ENCODE results near the gene CALY. TPM values are rescaled to one million over a fixed set of nuclear protein-coding genes. Genes with fewer than 3 reads are reported as not detected.
"Not testable (repeated sequence)": the region's sequence is repeated elsewhere in the genome, so short reads cannot be mapped to it uniquely, and the experiment has no call there.

CALY gene
- polyA plus RNA-seq, 2 donors: 0.05 to 0.12 TPM

DNA sequence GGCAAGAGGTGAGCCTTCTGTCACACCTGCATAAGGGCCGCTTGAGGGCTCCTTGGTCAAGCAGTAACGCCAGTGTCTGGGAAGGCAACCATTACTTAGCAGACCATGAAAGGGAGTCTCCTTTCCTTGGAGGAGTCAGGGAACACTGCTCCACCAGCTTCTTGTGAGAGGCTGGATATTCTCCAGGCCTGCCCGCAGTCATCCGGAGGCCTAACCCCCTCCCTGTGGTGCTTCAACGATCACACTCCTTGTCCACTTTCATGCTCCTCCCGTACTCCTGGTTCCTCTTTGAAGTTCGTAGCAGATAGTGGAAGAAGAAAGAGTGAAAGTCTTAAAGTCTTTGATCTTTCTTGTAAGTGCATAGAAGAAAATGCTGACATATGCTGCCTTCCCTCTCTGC is 30.8 kb upstream of the CALY start:
- peaks cover 10 to 54% of the 10 kb centered on the region in 2 donors for H3K36me3 ChIP-seq (ENCODE audit: control insufficient read depth in 2 of 2, insufficient read depth in 2 of 2, low read length in 1 of 2)
- not testable (repeated sequence) for H3K27ac ChIP-seq (ENCODE audit: low read depth in 2 of 2, low read length in 1 of 2); H3K27me3 ChIP-seq (ENCODE audit: control insufficient read depth in 1 of 2, insufficient read depth in 2 of 2, low read length in 2 of 2); H3K4me3 ChIP-seq (ENCODE audit: low read depth in 1 of 2, low read length in 2 of 2); H3K9me3 ChIP-seq (ENCODE audit: control insufficient read depth in 2 of 2, insufficient read depth in 1 of 2, low read depth in 1 of 2, low read length in 1 of 2)
- WGBS, 2 donors: 90 to 100% methylated on average over 2 to 5 of the region's 7 CpGs
- H3K4me1 ChIP-seq (ENCODE audit: control insufficient read depth in 2 of 2, insufficient read depth in 2 of 2, low read length in 1 of 2): peaks cover 7 to 11% of the 10 kb centered on the region in 2 donors

- peaks cover 10 to 58% of the 10 kb centered on the region in 2 donors for H3K36me3 ChIP-seq (ENCODE audit: control insufficient read depth in 2 of 2, insufficient read depth in 2 of 2, low read length in 1 of 2)
- WGBS, 2 donors: 93 to 94% methylated on average over 13 of the region's 13 CpGs
- no peaks in the 10 kb centered on the region for H3K27me3 ChIP-seq (ENCODE audit: control insufficient read depth in 1 of 2, insufficient read depth in 2 of 2, low read length in 2 of 2)
These were observed 30.1 kb upstream of the CALY start for GRCh38 chr10:133366751-133367150.

GRCh38 chr10:133366130-133366478 is 29.4 kb upstream of the CALY start:
- H3K4me3 ChIP-seq (ENCODE audit: low read depth in 1 of 2, low read length in 2 of 2): no peak overlapping the region
- no peaks in the 10 kb centered on the region for H3K27me3 ChIP-seq (ENCODE audit: control insufficient read depth in 1 of 2, insufficient read depth in 2 of 2, low read length in 2 of 2)
- 84% methylated on average over 17 of the region's 17 CpGs for WGBS, 2 donors
- no peak overlapping the region for H3K27ac ChIP-seq (ENCODE audit: low read depth in 2 of 2, low read length in 1 of 2)
- H3K36me3 ChIP-seq (ENCODE audit: control insufficient read depth in 2 of 2, insufficient read depth in 2 of 2, low read length in 1 of 2): peaks cover 10 to 58% of the 10 kb centered on the region in 2 donors
- peaks cover 3 to 11% of the 10 kb centered on the region in 2 donors for H3K4me1 ChIP-seq (ENCODE audit: control insufficient read depth in 2 of 2, insufficient read depth in 2 of 2, low read length in 1 of 2)
- H3K9me3 ChIP-seq (ENCODE audit: control insufficient read depth in 2 of 2, insufficient read depth in 1 of 2, low read depth in 1 of 2, low read length in 1 of 2): no peaks in the 10 kb centered on the region

More at GRCh38 chr10:133366751-133367150, 30.1 kb upstream of the CALY start:
- Histone ChIP-seq H3K9me3 (ENCODE audit: control insufficient read depth in 2 of 2, insufficient read depth in 1 of 2, low read depth in 1 of 2, low read length in 1 of 2) (no peaks in the 10 kb centered on the region), H3K4me3 (ENCODE audit: low read depth in 1 of 2, low read length in 2 of 2) (no peak overlapping the region), H3K4me1 (ENCODE audit: control insufficient read depth in 2 of 2, insufficient read depth in 2 of 2, low read length in 1 of 2) (peaks cover 6 to 11% of the 10 kb centered on the region in 2 donors), H3K27ac (ENCODE audit: low read depth in 2 of 2, low read length in 1 of 2) (no peak overlapping the region)

DNA sequence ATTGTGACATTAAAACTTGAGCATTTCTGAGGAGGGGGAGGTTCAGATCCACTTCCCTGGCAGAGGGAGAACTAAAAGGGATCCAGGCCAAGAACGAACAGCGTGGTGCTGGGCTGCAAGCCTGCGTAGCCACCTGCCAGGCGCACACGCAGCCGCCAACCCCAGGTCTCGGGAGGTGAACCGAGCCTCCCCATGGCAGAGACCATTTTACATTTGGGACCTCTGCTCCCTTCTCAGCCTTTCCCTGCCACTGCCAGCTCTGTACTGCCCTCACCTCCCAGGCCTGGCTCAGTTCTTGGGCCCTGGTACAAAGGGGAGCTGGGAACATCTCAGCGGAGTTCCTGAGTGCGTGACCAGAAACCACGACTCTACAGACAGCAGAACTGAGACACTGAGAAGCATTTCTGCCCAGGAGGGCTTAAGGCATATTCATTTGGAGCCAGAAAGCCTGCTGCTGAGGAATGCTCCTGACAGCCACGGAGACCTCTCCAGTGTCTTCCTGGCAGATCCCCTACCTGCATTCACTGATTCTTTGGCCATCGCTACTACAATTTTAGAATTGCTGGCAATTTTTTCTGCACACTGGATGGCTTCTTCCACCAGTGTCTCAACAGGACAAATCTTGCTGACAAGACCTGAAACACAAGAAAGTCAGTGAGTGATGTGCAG is 28.9 kb upstream of the CALY start:
- no peaks in the 10 kb centered on the region for H3K27me3 ChIP-seq (ENCODE audit: control insufficient read depth in 1 of 2, insufficient read depth in 2 of 2, low read length in 2 of 2)
- peaks cover 10 to 56% of the 10 kb centered on the region in 2 donors for H3K36me3 ChIP-seq (ENCODE audit: control insufficient read depth in 2 of 2, insufficient read depth in 2 of 2, low read length in 1 of 2)
- H3K4me3 ChIP-seq (ENCODE audit: low read depth in 1 of 2, low read length in 2 of 2): no peak overlapping the region
- H3K9me3 ChIP-seq (ENCODE audit: control insufficient read depth in 2 of 2, insufficient read depth in 1 of 2, low read depth in 1 of 2, low read length in 1 of 2): no peaks in the 10 kb centered on the region
- peaks cover 3 to 11% of the 10 kb centered on the region in 2 donors for H3K4me1 ChIP-seq (ENCODE audit: control insufficient read depth in 2 of 2, insufficient read depth in 2 of 2, low read length in 1 of 2)
- peak overlapping the region in 1 of 2 donors; percentile 65 for H3K27ac ChIP-seq (ENCODE audit: low read depth in 2 of 2, low read length in 1 of 2)
- WGBS, 2 donors: 59 to 71% methylated on average over 13 of the region's 13 CpGs

- no peaks in the 10 kb centered on the region for H3K27me3 ChIP-seq (ENCODE audit: control insufficient read depth in 1 of 2, insufficient read depth in 2 of 2, low read length in 2 of 2)
- H3K36me3 ChIP-seq (ENCODE audit: control insufficient read depth in 2 of 2, insufficient read depth in 2 of 2, low read length in 1 of 2): peaks cover 5 to 48% of the 10 kb centered on the region in 2 donors
- H3K9me3 ChIP-seq (ENCODE audit: control insufficient read depth in 2 of 2, insufficient read depth in 1 of 2, low read depth in 1 of 2, low read length in 1 of 2): no peaks in the 10 kb centered on the region
- H3K4me1 ChIP-seq (ENCODE audit: control insufficient read depth in 2 of 2, insufficient read depth in 2 of 2, low read length in 1 of 2): peaks cover 0 to 15% of the 10 kb centered on the region in 2 donors
- H3K27ac ChIP-seq (ENCODE audit: low read depth in 2 of 2, low read length in 1 of 2): peak overlapping the region; percentile 65 to 81
- WGBS, 2 donors: 58 to 62% methylated on average over 29 of the region's 29 CpGs
- peak overlapping the region in 1 of 2 donors; percentile 5 for H3K4me3 ChIP-seq (ENCODE audit: low read depth in 1 of 2, low read length in 2 of 2)
These were observed 28.1 kb upstream of the CALY start for GRCh38 chr10:133364645-133365431.

GRCh38 chr10:133362846-133363245 is 26.1 kb upstream of the CALY start:
- Histone ChIP-seq H3K36me3 (ENCODE audit: control insufficient read depth in 2 of 2, insufficient read depth in 2 of 2, low read length in 1 of 2) (peaks cover 5 to 34% of the 10 kb centered on the region in 2 donors), H3K27me3 (ENCODE audit: control insufficient read depth in 1 of 2, insufficient read depth in 2 of 2, low read length in 2 of 2) (no peaks in the 10 kb centered on the region), H3K4me1 (ENCODE audit: control insufficient read depth in 2 of 2, insufficient read depth in 2 of 2, low read length in 1 of 2) (peaks cover 0 to 15% of the 10 kb centered on the region in 2 donors), H3K4me3 (ENCODE audit: low read depth in 1 of 2, low read length in 2 of 2) (no peak overlapping the region), H3K9me3 (ENCODE audit: control insufficient read depth in 2 of 2, insufficient read depth in 1 of 2, low read depth in 1 of 2, low read length in 1 of 2) (no peaks in the 10 kb centered on the region), H3K27ac (ENCODE audit: low read depth in 2 of 2, low read length in 1 of 2) (no peak overlapping the region)
- 91 to 97% methylated on average over 13 of the region's 13 CpGs for WGBS, 2 donors

DNA sequence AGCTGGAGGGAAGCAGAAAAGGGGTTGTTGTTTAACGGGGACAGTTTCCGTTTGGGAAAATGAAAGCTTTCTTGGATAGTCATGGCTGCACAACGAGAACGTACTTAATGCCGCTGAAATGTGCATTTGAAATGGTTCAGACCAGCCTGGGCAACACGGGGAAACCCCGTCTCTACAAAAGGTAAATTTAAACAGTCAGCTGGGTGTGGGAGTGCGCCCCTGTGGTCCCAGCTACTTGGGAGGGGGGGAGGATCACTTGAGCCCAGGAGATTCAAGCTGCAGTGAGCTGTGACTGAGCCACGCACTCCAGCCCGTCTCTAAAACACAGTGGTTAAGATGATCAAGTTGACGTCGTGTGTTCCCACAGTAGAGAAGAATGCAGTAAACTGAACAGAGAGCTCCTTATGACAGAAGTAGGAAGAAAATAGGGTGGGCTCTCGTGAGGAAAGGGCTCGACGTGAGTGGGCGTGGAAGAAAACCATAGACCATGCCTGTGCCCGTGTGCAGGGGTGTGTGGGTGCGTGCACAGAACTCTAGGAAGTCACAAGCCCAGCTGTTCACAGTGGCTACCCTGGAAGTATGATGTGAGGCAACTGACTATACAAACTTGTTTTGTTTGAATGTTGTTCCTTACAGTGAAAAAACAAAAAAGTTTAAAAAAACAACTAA is 25.2 kb upstream of the CALY start:
- peaks cover 5 to 33% of the 10 kb centered on the region in 2 donors for H3K36me3 ChIP-seq (ENCODE audit: control insufficient read depth in 2 of 2, insufficient read depth in 2 of 2, low read length in 1 of 2)
- 78 to 80% methylated on average over 18 of the region's 18 CpGs for WGBS, 2 donors
- H3K27ac ChIP-seq (ENCODE audit: low read depth in 2 of 2, low read length in 1 of 2): no peak overlapping the region
- no peaks in the 10 kb centered on the region for H3K9me3 ChIP-seq (ENCODE audit: control insufficient read depth in 2 of 2, insufficient read depth in 1 of 2, low read depth in 1 of 2, low read length in 1 of 2)
- no peaks in the 10 kb centered on the region for H3K27me3 ChIP-seq (ENCODE audit: control insufficient read depth in 1 of 2, insufficient read depth in 2 of 2, low read length in 2 of 2)
- peaks cover 0 to 20% of the 10 kb centered on the region in 2 donors for H3K4me1 ChIP-seq (ENCODE audit: control insufficient read depth in 2 of 2, insufficient read depth in 2 of 2, low read length in 1 of 2)
- no peak overlapping the region for H3K4me3 ChIP-seq (ENCODE audit: low read depth in 1 of 2, low read length in 2 of 2)

- Histone ChIP-seq H3K4me1 (ENCODE audit: control insufficient read depth in 2 of 2, insufficient read depth in 2 of 2, low read length in 1 of 2) (peaks cover 0 to 25% of the 10 kb centered on the region in 2 donors), H3K27ac (ENCODE audit: low read depth in 2 of 2, low read length in 1 of 2) (no peak overlapping the region), H3K36me3 (ENCODE audit: control insufficient read depth in 2 of 2, insufficient read depth in 2 of 2, low read length in 1 of 2) (peaks cover 5 to 28% of the 10 kb centered on the region in 2 donors), H3K9me3 (ENCODE audit: control insufficient read depth in 2 of 2, insufficient read depth in 1 of 2, low read depth in 1 of 2, low read length in 1 of 2) (no peaks in the 10 kb centered on the region), H3K4me3 (ENCODE audit: low read depth in 1 of 2, low read length in 2 of 2) (no peak overlapping the region), H3K27me3 (ENCODE audit: control insufficient read depth in 1 of 2, insufficient read depth in 2 of 2, low read length in 2 of 2) (no peaks in the 10 kb centered on the region)
- 84 to 90% methylated on average over 5 of the region's 5 CpGs for WGBS, 2 donors
These were observed 24.5 kb upstream of the CALY start for GRCh38 chr10:133361227-133361626.

- no peak overlapping the region for H3K27ac ChIP-seq (ENCODE audit: low read depth in 2 of 2, low read length in 1 of 2)
- peaks cover 0 to 17% of the 10 kb centered on the region in 2 donors for H3K36me3 ChIP-seq (ENCODE audit: control insufficient read depth in 2 of 2, insufficient read depth in 2 of 2, low read length in 1 of 2)
- no peaks in the 10 kb centered on the region for H3K9me3 ChIP-seq (ENCODE audit: control insufficient read depth in 2 of 2, insufficient read depth in 1 of 2, low read depth in 1 of 2, low read length in 1 of 2)
- H3K4me1 ChIP-seq (ENCODE audit: control insufficient read depth in 2 of 2, insufficient read depth in 2 of 2, low read length in 1 of 2): peaks cover 0 to 16% of the 10 kb centered on the region in 2 donors
- H3K27me3 ChIP-seq (ENCODE audit: control insufficient read depth in 1 of 2, insufficient read depth in 2 of 2, low read length in 2 of 2): no peaks in the 10 kb centered on the region
- H3K4me3 ChIP-seq (ENCODE audit: low read depth in 1 of 2, low read length in 2 of 2): no peak overlapping the region
- WGBS, 2 donors: 53 to 54% methylated on average over 17 of the region's 17 CpGs
These were observed 23.4 kb upstream of the CALY start for GRCh38 chr10:133359972-133360610.

Data from esophagus (tissue), 2 donors.